Testis (tissue), 3 donors: ENCODE results near the gene DEF6. TPM values are rescaled to one million over a fixed set of nuclear protein-coding genes. Genes with fewer than 3 reads are reported as not detected.

Source experiments
- DNase-seq: peaks from one replicate; pipeline ENCODE4 v3.0.0-alpha.2; 2019
- H3K27ac ChIP-seq, 2 donors: fragments of 200-600 bp; sonication (generic); one replicate each; pipeline ENCODE4 v1.5.1; 2019
- H3K27me3 ChIP-seq: fragments of 200-600 bp; sonication (generic); one replicate; pipeline ENCODE4 v1.5.1; 2019
- H3K36me3 ChIP-seq: fragments of 200-600 bp; sonication (generic); one replicate; pipeline ENCODE4 v1.5.1; 2017; ENCODE audit warnings: low read depth; ENCODE audit errors: missing control alignments
- H3K4me1 ChIP-seq: fragments of 200-600 bp; sonication (generic); one replicate; pipeline ENCODE4 v1.5.1; 2019
- H3K4me3 ChIP-seq, 2 donors: fragments of 200-600 bp; sonication (generic); one replicate each; pipeline ENCODE4 v1.5.1; 2017 to 2019
- H3K9me3 ChIP-seq: fragments of 200-600 bp; sonication (generic); one replicate; pipeline ENCODE4 v1.5.1; 2017
- CTCF ChIP-seq, 3 experiments: fragments of 450-650 bp in 2 of 3; fragments of 200-600 bp in 1 of 3; sonication (generic) in 1 of 3; IDR thresholded peaks; one replicate each; pipeline ENCODE4 v1.5.1; 2016 to 2019; ENCODE audit warnings: antibody characterized with exemption in 3 of 3, mild to moderate bottlenecking in 2 of 3, moderate library complexity in 1 of 3
- POLR2A ChIP-seq: fragments of 450-650 bp; IDR thresholded peaks from one replicate; pipeline ENCODE4 v1.6.1; 2017; ENCODE audit warnings: antibody characterized with exemption, mild to moderate bottlenecking, moderate library complexity
- WGBS, 2 donors: methylation state at CpG; one replicate each; pipeline ENCODE4 v1.1.5; 2018; 5-methylcytosine and 5-hydroxymethylcytosine counted together
- intact Hi-C: fragments of 100-400 bp; cut with DNase I; formaldehyde crosslinking; loops from one replicate; pipeline ENCODE4 v1.15.1; 2023; ENCODE audit warnings: low total_unique reads
- polyA plus RNA-seq: library from polyadenylated mRNA; stranded (reverse); fragments of 350-450 nt; fragmentation: Illumina TruSeq; extraction: RNeasy Lipid Tissue Mini Kit (QIAGEN cat#74804); gene quantifications from one replicate; pipeline ENCODE4 v1.2.3, GENCODE V29; 2014; ENCODE audit warnings: low read depth, low replicate concordance; ENCODE audit not compliant: insufficient read depth
- total RNA-seq, 2 donors: library from RNA; depleted of rRNA; stranded (reverse); fragments of >200 nt; gene quantifications; one replicate each; pipeline ENCODE4 v1.2.3, GENCODE V29; 2016

DEF6 gene
- total and polyA plus RNA-seq, 3 donors from 2014 or later, result 13.1 to 29.5 (median 20.9) TPM

- TF ChIP-seq POLR2A (no peak), CTCF (IDR thresholded peaks at IDR 0.05) (no peak)
- Histone ChIP-seq H3K4me3 (no peak overlapping the region), H3K27me3 (no peaks in the 10 kb centered on the region), H3K36me3 (no peaks in the 10 kb centered on the region), H3K4me1 (no peaks in the 10 kb centered on the region), H3K9me3 (no peaks in the 10 kb centered on the region), H3K27ac (no peak overlapping the region)
- no peak for DNase-seq
- intact Hi-C loops, result no loop called here
- WGBS, 2 donors, result 95 to 99% methylated on average over 12 of the region's 12 CpGs
Observed at GRCh38 chr6:35287671-35288396, 9.8 kb upstream of the DEF6 start.

- H3K36me3 ChIP-seq, result no peaks in the 10 kb centered on the region
- no peaks in the 10 kb centered on the region for H3K27me3 ChIP-seq
- WGBS, 2 donors, result 71 to 72% methylated on average over 4 of the region's 4 CpGs
- H3K4me1 ChIP-seq, result no peaks in the 10 kb centered on the region
- DNase-seq, result no peak
- no peak overlapping the region for H3K4me3 ChIP-seq
- TF ChIP-seq CTCF (IDR thresholded peaks at IDR 0.05), result no peak
- no peak for TF ChIP-seq POLR2A
- H3K9me3 ChIP-seq, result no peaks in the 10 kb centered on the region
- H3K27ac ChIP-seq, result no peak overlapping the region
- intact Hi-C loops, result no loop called here
Observed at GRCh38 chr6:35288834-35289233, 8.8 kb upstream of the DEF6 start.

GRCh38 chr6:35291491-35291890, 6.1 kb upstream of the DEF6 start:
- Histone ChIP-seq H3K4me3 (no peak overlapping the region), H3K9me3 (no peaks in the 10 kb centered on the region), H3K27ac (no peak overlapping the region), H3K27me3 (no peaks in the 10 kb centered on the region), H3K36me3 (no peaks in the 10 kb centered on the region), H3K4me1 (no peaks in the 10 kb centered on the region)
- no peak for DNase-seq
- no peak for TF ChIP-seq POLR2A
- no peak for TF ChIP-seq CTCF (IDR thresholded peaks at IDR 0.05)
- 93 to 95% methylated on average over 12 to 13 of the region's 13 CpGs for WGBS, 2 donors
- intact Hi-C loops, result no loop called here

DNA sequence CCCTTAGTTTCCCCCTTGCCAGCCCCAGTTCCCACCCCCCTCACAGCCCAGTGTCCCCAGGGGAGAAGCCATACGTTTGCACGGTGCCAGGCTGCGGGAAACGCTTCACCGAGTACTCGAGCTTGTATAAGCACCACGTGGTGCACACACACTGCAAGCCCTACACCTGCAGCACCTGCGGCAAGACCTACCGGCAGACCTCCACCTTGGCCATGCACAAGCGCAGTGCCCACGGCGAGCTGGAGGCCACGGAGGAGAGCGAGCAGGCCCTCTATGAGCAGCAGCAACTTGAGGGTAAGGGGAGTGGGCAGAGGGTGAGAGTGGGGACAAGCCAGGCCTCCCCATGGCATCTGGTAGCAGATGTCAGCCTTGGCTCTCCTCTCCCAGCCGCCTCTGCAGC, 5.1 kb upstream of the DEF6 start:
- intact Hi-C loops, result no loop called here
- Histone ChIP-seq H3K27ac (no peak overlapping the region), H3K9me3 (no peaks in the 10 kb centered on the region), H3K27me3 (no peaks in the 10 kb centered on the region), H3K36me3 (no peaks in the 10 kb centered on the region), H3K4me3 (no peak overlapping the region), H3K4me1 (no peaks in the 10 kb centered on the region)
- no peak for TF ChIP-seq CTCF (IDR thresholded peaks at IDR 0.05)
- TF ChIP-seq POLR2A, result no peak
- DNase-seq, result no peak
- 75 to 78% methylated on average over 14 to 15 of the region's 15 CpGs for WGBS, 2 donors

DNA sequence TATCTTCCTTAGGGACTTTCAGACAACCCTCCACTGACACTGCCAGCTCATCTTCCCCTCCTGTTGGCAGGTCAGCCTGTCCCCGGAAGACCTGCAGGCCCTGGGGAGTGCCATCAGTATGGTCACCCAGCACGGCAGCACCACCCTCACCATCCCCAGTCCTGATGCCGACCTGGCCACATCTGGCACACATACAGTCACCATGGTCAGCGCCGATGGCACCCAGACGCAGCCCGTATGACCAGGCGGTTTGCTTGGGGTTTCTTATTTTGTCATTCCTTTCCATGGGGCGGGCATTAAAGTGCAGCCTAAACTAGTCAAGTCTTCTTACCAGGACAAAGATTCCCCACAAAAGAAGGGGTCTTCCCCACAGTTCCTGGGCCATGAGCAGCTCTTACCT, 3.9 kb upstream of the DEF6 start:
- TF ChIP-seq POLR2A (no peak), CTCF (IDR thresholded peaks at IDR 0.05) (no peak)
- no peak overlapping the region for H3K27ac ChIP-seq
- H3K27me3 ChIP-seq, result no peaks in the 10 kb centered on the region
- 85 to 88% methylated on average over 9 of the region's 9 CpGs for WGBS, 2 donors
- H3K36me3 ChIP-seq, result no peaks in the 10 kb centered on the region
- no peak for DNase-seq
- intact Hi-C loops, result no loop called here
- peaks cover 4% of the 10 kb centered on the region for H3K4me1 ChIP-seq
- H3K9me3 ChIP-seq, result no peaks in the 10 kb centered on the region
- H3K4me3 ChIP-seq, result no peak overlapping the region
